M059J (cell line): ENCODE results near the gene ZNF358. TPM values are rescaled to one million over a fixed set of nuclear protein-coding genes. Genes with fewer than 3 reads are reported as not detected.

ENCODE experiments used
- DNase-seq: peaks from one replicate; pipeline ENCODE4 v3.0.0-alpha.2; 2012; ENCODE audit warnings: low read depth
- total RNA-seq: library from RNA; depleted of rRNA; stranded (reverse); fragments of >200 nt; shearing (Covaris generic); gene quantifications from 2 replicates; pipeline ENCODE4 v1.2.3, GENCODE V29; 2014

Gene ZNF358
- total RNA-seq, 1 experiment from 2014 or later, result 55.4 TPM

DNA sequence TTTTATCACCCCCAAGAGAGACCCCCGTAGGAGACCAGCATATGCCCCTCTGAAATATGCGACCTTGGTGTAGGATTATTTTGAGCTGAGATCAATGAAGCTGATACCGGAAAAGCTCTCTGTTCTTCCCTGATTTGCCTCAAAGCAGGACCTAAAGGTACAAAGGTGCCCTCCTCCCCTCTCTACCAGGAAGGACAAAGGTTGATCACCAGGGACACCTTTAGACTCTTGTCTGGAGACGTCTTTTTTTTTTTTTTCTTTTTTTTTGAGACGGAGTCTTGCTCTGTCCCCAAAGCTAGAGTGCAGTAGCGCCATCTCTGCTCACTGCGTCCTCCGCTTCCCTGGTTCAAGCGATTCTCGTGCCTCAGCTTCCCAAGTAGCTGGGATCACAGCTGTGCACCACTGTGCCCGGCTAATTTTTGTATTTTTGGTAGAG is 26.3 kb upstream of the ZNF358 start:
- DNase-seq, result no peak

DNA sequence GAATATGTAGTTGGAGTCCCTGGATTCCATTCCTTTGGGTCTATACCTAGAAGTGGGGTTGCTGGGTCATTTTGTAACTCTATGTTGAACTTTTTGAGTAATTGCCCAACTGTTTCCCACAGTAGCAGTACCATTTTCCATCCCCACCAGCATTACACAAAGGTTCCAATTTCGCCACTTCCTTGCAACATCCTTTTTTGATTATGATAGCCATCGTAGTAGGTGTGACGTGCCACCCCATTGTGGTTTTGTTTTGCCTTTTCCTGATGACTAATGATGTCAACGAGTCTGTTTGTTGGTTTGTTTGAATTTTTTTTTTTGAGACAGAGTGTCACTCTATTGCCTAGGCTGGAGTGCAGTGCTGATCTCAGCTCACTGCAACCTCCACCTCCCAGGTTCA is 23.8 kb upstream of the ZNF358 start:
- peak; percentile 87 for DNase-seq

DNA sequence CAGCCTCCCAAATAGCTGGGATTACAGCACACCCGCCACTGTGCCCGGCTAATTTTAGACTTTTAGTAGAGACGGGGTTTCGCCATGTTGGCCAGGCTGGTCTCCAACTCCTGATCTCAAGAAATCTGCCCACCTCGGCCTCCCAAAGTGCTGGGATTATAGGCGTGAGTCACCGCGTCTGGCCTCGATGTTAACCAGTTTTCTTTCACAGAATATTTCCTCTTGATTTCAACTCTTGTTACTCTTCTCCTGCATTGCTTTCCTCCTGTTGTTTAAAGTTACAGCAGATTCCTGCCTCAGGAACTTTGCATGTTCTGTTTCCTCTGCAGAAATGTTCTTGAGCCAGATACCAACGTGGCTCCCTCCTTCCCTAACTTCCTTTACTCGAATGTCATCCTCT is 23.3 kb upstream of the ZNF358 start:
- peak; percentile 61 for DNase-seq

DNA sequence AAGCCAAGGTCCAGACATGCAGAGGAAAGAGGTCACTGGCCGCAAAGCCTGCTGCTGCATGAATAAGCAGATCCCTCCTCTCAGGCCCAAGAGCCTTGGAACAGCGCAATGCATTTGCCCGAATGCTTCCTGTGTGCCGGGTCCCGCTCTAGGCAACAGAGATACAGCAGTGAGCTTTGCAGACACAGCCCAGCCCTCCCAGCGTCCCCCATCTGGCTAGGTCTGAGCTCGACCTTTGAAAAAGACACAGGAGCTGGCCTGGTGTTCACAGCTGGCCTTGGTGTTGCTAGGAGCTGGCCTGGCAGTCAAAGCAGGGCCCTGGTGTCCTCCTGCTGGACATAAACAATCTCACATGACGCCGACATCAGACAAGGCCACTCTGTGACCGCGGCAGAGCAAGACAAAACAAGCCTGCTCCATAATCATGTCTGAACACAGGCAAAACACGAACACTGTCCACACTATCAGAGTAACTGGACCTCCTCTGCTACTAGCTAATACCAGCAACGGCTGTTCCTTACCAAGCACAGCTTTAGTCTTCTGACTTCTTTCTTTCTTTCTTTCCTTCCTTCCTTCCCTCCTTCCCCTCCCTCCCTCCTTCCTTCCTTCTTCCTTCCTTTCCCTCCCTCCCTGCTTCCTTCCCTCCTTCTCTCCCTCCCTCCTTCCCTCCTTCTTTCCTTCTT is 21.3 kb upstream of the ZNF358 start:
- no peak for DNase-seq

DNA sequence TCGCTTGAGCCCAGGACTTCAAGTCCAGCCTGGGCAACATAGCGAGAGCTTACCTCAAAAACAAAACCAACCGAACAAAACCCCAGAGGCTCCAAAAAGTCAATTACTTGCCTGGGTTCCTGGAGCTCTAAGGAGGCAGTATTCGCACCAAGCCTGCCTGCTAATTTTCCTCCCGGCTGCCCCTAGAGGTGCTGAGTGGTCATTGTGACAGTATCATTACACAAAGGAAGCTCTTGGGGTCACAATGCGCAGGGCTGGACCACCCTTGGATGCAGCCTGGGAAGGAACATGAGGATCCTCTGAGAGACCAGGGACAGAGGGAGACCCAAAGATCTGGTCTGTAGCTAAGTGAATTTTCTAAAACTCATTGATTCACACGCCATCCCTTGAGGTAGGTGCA is 18.6 kb upstream of the ZNF358 start:
- no peak for DNase-seq

DNA sequence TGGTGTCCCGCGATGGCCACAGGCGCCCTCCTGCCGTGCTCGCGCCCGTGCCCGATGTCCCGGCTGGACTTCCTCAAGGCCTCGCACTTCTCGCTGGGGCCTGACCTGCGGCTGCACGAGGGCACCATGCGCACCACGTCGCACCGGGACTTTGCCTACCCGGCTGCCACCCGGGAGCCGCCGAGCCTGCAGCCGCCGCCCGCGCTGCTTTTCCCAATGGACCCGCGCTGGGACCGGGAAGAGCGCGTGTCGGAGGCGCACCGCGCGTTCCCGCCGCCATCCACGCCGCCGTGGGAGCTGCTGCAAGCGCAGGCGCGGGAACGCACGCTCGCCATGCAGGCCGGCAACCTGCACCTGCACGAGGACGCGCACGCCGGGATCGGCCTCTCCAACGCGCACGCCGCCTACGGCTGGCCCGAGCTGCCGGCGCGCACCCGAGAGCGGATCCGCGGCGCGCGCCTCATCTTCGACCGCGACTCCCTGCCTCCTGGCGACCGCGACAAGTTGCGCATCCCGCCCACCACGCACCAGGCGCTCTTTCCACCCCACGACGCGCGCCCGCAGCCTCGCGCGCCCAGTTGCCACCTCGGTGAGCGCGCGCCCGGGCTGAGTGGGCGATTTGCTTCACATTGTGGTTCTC is 15.0 kb upstream of the ZNF358 start:
- DNase-seq, result peak; percentile 49

DNA sequence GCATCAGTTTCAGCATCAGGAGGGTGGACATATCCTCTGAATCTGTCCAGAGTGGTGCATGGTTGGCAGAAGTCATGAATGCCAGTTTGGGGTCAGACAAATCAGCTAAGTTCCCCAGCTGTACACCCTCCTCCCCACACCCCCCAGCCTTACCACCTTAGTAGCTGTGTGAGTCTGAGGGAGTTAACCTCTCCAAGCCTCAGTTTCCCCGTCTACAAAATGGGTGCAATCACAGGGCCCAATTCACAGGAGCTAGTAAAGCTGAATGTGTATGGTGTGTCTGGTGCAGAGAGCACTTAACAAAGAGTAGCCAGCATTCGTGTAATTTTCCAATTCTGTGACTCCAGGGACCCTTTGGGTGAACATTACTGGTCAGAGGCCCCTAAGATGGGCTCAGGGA is 13.4 kb upstream of the ZNF358 start:
- DNase-seq, result no peak

DNA sequence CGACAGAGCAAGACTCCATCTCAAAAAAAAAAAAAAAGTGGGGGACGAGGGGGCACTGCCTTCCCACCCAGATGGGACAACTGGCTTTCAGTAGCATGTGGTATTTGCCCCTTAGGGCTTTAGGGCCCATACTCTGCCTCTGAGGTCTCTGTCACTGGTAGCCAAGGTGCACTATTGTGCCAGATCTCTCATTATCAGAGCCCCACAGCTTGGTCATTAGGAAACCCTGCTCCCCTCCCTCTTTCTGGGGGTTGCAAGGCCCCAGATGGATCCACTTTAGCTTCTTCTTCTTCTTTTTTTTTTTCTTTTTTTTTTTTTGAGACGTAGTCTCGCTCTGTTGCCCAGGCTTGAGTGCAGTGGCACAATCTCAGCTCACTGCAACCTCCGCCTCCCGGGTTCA is 11.2 kb upstream of the ZNF358 start:
- no peak for DNase-seq

DNA sequence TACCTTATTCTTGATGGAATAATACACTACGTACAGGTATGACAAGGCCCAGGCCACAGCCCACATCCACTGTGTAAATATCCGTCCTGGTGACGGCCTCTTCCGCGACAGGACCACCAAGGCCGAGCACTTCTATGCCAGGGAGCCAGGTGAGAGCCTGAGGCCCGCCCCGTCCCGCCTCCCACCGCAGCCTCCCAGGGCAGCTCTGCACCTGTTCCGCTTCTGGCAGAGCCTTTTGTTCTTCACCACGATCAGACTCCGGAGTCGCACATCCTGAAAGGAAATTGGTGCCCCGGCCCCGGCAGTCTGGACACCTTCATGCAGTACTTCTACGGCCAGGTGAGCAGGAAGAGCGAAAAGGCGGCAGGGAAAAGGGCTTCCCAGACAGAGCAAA is 10.6 kb upstream of the ZNF358 start:
- no peak for DNase-seq

DNA sequence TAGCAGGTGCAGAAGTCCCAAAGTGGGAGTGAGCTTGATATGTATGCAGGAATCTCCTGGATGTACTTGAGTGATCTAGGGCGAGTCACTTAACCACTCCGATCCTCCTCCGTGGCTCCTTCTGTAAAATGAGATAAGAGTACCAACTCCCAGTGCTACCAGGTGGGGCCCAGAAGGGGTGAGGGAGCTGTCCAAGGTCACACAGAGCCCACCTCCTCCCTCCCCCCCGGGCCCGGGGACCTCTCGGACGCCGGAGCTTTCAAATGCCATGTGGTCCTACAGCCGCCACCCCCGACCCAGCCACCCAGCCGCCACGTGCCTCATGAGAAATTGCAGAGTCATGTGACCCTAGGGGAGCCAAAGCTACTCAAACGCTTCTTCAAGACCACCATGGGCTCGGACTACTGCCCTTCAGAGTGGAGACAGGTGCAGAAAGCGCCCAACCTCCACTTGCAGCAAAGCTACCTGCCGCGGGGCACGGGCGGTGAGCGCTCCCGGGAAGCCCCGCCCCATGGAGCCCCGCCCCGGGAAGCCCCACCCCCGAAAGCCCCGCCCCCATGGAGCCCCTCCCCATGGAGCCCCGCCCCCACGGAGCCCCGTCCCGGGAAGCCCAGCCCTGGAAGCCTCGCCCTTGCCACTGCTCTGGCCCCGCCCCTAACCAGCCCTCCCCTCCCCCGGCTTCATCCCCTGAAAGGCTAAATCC is 10.1 kb upstream of the ZNF358 start:
- DNase-seq, result peak; percentile 27

DNA sequence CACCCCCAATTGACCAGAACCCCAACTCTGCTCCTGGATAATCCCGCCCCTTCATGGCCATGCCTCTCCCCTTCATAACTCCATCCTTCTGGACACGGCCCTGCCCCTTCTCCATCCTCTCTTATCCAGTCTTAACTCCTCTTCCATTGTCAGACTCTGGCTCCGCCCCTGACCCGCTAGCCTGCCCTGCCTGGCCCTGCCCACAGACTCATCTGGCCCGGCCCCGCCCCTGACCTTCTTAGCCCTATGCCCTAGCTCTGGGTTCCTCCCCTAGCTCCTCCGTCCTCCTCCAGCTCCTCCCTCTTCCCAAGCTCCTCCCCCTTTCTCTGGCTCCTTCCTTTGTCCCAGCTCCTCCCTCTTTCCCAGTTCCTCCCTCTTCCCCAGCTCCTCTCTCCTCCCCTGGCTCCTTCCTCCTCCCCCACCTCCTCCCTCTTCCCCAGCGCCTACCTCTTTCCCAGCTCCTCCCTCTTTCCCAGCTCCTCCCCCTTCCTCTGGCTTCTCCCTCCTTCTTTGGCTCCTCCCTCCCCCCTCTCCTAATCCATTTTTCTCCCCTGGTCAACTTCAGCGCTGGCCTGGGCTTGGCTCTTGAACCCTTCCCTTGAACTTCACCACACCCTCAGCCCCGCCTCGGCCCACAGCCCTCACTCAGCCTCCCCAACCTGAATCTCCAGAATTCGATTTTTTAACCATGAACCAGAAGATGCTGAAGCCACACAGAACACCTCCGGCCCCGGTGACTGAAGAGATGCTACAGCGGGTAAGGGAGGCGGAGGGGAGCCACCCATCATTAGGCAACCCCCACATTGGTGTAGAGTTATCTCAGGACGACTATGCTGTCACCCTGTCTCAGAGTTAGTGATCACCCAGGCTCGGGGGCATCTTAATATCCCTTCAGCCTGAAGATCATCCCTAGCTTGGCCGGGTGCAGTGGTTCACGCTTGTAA is 9.2 kb upstream of the ZNF358 start:
- DNase-seq, result peak; percentile 79

DNA sequence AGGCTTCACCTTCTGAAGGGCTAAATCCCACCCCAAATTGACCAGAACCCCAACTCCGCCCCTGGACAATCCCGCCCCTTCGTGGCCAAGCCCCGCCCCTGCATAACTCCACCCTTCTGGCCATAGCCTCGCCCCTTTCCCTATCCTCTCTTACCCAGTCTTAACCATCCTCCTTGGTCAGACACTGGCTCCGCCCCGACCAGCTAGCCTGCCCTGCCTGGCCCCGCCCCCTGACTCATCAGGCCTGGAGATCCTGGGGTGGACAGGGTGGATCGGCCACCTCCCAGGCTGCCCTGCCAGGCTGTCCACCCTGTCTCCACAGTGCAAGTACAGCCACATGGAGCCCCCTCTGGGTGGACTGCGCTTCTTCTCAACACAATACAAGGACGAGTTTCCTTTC is 8.0 kb upstream of the ZNF358 start:
- DNase-seq, result peak; percentile 95

DNA sequence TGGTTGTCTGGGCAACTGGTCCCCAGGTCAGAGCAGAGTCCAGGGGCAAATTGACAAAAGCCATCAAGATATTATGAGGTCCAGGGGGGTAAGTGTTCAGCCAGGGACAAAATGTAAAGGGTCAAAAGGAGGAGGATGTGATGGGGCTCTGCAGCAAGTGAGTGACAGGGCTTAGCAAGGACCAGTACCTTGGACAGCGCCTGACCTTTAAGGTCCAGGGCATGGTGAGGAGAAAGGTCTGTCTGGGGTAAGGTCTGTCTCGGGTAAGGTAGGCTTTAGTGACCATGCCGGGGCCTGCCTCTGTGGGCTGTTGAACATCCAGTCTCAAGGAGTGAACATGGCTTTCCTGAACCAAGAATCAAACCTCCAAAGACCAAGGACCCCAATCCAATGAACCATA is 6.3 kb upstream of the ZNF358 start:
- DNase-seq, result no peak

DNA sequence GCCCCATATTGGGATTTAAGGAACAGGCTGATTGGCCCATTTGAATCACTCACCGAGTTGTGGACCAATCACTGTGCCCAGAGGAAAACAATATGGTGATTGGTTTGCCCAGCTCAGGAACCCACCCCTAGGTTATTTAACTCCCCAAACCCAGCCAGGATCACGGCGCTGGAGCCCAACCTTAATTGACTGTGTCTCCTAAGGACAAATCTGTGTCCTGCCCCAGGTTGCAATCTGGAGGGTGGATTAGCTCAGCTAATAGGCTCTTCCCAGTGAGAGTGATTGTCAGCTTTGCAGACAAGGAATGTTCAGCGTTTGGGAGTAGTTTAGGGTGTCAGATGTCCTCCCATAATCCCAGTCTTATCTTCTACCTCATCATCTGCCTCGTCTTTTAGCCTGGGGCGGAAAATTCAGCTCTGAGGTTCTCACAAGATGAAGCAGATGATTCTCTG is 3.5 kb upstream of the ZNF358 start:
- peak; percentile 60 for DNase-seq

DNA sequence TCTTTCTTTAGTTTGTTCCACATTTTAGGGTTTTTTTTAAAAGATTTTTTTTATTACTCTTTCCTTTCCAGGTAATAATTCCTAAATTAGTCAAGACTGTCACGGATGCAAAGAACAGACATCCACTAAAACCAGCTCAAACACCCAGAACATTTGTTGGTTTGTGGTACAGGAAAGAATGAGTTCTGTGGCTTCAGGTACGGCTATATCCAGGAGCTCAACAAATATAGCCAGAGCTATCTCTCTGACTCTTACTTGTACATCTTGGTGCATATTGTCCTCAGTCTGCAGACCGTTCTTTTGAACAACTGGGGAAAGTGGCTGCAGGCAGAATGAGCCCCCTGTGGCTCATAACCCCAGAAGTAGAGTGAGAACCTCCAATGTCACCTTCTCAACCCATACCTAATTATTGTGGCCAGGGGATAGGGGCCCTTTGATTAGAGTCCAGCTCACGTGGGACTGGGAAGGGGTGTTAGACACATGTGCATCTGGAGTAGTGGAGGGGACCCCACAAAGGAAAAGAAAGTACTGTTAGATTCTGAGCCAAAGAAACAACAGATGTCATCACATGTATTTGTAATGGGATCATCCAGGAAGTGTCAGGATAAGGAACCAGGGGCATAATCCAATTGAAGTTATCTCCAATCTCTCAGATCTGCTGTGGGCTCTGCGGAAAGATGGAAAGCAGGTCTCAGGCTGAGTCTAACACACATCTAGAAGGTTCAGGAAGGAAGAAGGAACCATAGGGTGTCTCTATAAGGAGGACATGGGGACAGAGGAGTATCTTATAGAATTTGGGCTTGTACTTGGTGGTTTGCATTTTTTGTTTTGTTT is 1.9 kb upstream of the ZNF358 start:
- DNase-seq, result no peak

DNA sequence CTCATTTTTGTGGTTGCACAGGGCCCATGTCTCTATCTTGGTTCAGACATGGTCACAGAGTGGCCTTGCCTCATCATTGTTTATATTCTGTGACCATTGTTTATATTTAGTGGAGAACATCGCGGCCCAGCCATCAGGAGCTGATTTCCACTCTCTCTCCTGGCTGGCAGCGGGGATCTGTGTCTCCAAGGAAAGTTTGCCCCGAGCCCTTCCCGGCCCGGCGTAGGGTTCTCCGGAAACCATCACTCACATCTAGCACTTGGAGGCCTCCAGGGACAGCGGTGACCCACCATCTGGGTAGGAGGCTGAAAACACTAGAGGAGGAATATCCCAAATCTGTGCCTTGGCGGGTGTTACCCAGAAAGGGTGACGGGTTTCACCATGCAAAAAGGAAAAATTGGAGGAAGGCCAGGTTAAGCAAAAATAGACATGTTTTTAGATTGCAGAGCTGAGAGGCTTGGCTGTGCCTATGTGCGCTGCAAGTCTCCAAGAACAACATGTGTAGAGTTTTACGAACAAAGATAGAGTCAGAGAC is 726 bp upstream of the ZNF358 start:
- peak; percentile 81 for DNase-seq

DNA sequence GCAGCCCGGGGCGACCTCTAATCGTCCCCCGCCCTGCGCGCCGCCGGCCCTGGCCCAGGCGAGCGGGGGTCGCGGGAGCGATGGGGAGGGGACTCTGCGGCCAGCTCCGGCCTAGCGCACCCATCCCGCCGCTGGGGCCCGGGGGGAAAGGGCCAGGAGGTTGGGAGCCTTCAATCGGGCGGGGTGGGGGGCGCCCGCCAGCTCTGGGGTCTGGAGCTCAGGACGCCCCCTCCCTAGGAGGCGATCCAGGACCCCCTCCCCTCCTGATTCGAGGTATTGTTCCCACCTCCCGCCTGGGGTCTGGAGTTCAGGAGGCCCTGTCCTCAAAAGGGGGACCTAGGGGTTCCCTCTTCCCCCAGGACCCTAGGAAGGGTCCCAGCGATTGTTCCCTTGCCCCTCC is 430 bp downstream of the ZNF358 start:
- DNase-seq, result no peak

DNA sequence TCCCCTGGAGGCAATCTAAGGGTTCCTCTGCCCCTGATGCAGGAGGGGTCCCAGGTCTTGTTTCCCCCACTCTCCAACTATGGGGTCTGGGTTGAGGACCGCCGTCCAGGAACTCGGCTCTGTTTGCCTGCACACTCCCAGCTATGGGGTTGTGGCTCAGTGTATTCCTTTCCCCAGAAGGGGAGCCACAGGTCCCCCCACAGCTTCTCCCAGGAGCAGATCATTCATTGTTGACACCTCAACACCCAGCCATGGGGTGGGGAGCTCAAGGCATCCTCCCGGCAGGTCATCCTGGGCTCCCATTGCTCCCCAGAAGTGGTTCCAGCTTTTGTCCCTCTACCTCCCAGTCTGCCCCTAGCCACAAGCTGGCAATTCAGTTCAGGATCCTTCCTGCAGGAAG is 975 bp downstream of the ZNF358 start:
- no peak for DNase-seq

DNA sequence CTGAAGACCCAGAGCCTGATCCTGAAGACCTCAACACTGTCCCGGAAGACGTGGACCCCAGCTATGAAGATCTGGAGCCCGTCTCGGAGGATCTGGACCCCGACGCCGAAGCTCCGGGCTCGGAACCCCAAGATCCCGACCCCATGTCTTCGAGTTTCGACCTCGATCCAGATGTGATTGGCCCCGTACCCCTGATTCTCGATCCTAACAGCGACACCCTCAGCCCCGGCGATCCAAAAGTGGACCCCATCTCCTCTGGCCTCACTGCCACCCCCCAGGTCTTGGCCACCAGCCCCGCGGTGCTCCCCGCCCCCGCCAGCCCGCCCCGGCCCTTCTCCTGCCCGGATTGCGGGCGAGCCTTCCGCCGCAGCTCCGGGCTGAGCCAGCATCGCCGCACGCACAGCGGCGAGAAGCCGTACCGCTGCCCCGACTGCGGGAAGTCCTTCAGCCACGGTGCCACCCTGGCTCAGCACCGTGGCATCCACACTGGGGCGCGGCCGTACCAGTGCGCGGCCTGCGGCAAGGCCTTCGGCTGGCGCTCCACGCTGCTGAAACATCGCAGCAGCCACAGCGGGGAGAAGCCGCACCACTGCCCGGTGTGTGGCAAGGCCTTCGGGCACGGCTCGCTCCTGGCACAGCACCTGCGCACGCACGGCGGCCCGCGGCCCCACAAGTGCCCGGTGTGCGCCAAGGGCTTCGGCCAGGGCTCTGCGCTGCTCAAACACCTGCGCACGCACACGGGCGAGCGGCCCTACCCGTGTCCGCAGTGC is 3.6 kb downstream of the ZNF358 start:
- no peak for DNase-seq
